OCI-M2 (cell line): ENCODE data around the gene FXYD7.
"Not testable (repeated sequence)": the region's sequence is repeated elsewhere in the genome, so short reads cannot be mapped to it uniquely, and the experiment has no call there.

Source experiments
- DNase-seq: peaks from one replicate; lab custom pipeline; 2025; ENCODE audit not compliant: unreplicated experiment; lab: John Stamatoyannopoulos, UW

FXYD7 gene, protein sequence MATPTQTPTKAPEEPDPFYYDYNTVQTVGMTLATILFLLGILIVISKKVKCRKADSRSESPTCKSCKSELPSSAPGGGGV

DNA sequence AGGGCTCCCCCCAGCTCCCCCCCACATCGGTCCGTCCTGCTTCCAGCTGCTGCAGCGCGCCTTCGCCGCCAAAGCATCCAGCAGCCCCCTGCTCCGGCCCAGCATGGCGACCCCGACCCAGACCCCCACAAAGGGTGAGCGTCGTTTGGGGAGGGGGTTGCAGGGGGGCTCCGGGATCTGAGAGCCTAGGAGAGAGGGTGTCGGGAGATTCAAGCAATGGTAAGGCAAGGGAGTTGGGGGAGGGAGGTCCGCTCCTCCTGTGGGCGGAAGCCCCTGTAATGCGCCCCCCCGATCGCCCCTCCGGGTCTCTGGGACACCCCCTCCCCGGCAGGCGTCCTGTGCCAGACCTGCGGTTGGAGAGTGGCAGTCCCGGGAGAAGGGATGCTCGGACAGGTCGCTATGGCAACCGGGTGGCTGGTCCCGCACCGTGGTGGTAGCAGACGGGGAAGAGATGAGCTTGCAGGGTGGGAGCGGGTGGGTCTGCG is at the start of gene FXYD7:
TSS of gene FXYD7 (plus strand) at position 25 of the 485 bp plus-strand sequence. CDS start at position 104, 79 bp downstream.
- no peak for DNase-seq

- no peak for DNase-seq
Measured at GRCh38 chr19:35093430-35093829, 49.6 kb upstream of the FXYD7 start.

- no peak for DNase-seq
Measured at GRCh38 chr19:35093941-35094647, 49.0 kb upstream of the FXYD7 start.

DNA sequence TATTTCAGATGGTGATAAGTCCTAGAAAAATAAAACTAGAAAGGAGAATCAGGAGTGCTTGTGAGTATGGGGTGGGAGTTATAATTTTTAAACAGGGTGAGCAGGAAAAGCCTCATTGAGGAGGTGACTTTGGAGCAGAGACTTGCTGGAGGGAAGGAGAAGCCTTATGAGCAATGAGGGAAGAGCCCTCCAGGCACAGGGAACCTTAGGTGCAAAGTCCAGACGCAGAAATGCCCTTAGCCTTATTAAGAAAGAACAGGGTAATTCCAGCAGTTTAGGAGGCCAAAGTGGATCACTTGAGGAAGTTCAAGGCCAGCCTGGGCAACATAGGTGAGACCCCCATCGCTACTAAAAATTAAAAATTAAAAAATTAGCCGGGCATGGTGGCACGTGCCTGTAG is 48.4 kb upstream of the FXYD7 start:
- DNase-seq, result no peak

GRCh38 chr19:35095667-35096368 is 47.2 kb upstream of the FXYD7 start:
- no peak for DNase-seq

DNA sequence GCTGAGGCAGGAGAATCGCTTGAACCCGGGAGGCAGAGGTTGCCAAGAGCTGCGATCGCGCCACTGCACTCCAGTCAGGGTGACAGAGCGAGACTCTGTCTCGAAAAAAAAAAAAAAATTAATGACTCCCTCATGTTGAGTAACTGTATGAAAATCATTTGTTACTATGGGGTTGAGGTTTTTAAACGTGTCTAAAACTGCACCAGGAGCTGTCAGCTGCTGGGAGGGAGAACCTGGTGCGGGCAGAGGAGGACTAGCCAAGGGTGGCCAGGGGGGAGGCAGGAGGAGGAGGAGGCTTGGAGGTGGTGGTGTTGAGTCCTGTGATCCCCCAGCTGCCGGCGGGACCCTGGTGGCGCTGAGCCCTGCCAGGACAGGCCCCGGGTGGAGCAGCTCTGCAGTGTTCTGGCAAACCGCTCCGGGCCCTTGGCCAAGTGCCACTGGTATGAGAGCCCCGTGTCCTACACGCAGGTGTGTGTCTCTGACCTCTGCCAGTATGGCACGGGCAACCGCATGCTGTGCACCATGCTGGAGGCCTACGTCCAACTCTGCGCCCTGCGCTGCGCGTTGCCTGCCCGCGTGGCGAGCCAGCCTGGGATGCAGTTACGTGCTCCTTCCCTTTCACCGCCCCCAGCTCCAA is 44.5 kb upstream of the FXYD7 start:
- DNase-seq, result no peak

- DNase-seq, result no peak
Measured at GRCh38 chr19:35099155-35099896, 43.7 kb upstream of the FXYD7 start.

GRCh38 chr19:35099897-35100275 is 43.2 kb upstream of the FXYD7 start:
- DNase-seq, result no peak

DNA sequence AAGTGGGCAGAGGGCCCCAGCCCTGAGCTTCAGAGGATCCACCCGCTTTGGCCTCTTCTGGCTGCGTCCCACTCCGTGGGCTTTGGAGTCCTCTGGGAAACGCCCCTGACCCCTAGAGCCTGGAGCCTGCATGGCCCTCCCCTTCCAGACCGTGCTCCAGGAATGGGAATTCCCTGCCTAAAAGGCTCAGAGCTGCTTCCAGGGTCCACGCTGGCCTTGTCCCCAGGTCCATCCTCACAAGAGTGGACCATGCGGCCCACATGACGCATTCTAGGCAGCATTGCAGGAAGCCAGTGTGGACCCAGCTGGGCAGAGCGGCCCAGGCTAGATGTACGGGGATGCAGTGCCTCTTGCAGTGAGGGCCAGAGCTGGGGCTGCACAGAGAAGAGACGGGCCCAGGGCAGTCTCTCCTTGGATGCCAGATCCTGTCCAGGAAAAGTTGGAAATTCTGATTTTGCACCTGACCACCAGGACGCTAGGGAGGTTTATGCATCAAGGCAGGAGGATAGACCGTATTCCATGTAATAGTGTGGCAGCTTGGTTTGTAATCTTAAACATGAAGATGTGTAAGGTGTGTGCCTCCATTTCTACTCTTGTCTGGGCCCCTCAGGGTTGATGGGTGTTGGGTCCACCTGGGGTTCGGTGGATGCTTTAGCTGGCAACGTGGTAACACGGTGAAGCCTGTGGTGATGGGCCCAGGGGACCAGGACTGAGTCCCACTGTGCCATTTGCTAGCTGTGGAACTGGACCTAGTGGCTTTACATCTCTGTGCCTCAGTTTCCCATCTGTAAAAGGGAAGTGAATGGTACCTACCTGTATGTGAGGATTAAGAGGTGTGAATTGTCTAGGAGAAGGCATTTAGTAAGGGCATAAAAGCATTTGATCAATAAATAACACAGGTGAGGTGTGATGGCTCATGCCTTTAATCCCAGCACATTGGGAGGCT is 42.2 kb upstream of the FXYD7 start:
- no peak for DNase-seq

- DNase-seq, result not testable (repeated sequence)
Measured at GRCh38 chr19:35101949-35102348, 41.1 kb upstream of the FXYD7 start.

GRCh38 chr19:35103614-35104013 is 39.4 kb upstream of the FXYD7 start:
- not testable (repeated sequence) for DNase-seq

GRCh38 chr19:35104361-35104760 is 38.7 kb upstream of the FXYD7 start:
- DNase-seq, result no peak

DNA sequence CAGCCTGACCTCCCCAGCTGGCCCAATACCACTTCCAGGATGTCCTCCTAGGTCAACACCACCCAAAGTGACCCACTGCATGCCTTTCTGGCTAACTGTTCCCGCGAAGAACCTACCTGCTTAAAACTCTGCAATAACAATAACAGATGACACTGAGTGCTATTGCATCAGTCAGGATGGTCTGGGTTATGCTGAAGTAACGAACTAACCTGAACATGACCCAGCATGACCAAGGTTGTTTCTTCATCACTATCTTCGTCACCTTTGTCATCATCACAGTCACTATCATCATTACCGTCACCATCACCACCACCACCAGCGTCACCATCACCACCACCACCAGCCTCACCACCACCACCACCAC is 38.0 kb upstream of the FXYD7 start:
- no peak for DNase-seq

GRCh38 chr19:35105411-35106290 is 37.4 kb upstream of the FXYD7 start:
- no peak for DNase-seq

GRCh38 chr19:35106291-35106583 is 36.8 kb upstream of the FXYD7 start:
- DNase-seq, result no peak

- DNase-seq, result no peak
Measured at GRCh38 chr19:35106898-35107541, 36.0 kb upstream of the FXYD7 start.

DNA sequence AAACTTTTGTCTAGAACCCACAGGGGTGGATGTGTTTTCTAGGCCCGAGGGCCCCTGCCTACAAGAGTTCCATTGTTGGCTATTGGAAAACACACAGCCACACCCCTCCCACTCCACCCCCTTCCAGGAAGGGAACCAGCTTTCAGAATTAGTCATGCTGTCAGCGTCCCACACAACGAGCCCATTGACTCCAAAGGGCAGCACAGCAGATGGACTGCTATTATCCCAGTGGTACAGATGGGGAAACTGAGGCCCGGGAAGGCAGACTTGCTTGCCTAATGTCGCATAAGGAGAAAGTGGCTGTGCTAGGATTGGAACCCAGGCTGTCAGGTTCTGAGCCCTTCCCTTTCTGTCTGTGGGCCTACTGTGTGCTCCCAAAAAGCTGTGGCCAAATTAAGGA is 35.5 kb upstream of the FXYD7 start:
- DNase-seq, result no peak

DNA sequence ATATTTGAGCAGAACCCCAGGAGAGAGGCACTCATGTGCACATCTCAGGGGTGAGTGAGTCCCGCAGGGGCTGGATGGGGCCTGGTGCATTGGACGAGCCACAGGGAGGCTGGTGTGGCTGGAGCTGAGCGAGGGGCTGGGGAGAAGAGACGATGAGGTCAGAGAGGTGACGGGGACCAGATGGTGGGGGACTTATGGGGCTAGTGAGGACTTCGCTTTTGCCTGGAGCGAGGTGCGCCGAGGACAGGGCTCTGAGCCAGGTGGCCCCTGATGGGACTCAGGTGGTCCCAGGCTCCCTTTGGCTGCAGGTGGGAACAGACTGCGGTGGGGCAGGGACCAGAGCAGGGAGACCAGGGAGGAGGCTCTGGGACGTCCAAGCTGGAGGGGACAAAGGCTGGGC is 34.3 kb upstream of the FXYD7 start:
- no peak for DNase-seq
